Activated naive CD4-positive, alpha-beta T cell treated with anti-CD3 and anti-CD28 coated beads, Interleukin-2, amount 10 ng/mL, durations not matched to agents 7 days and 5 days (primary cell): ENCODE results near the gene TRIM3.

ENCODE experiments used
- CTCF ChIA-PET: fragments of 350-600 bp; sonication (Branson Sonifier 250); formaldehyde crosslinking; loops from one replicate; lab custom pipeline; 2021; ENCODE audit warnings: antibody characterized with exemption; lab: Charles Lee
- DNase-seq: peaks from one replicate; pipeline ENCODE4 v3.0.0-alpha.2; 2020
- H3K27ac Mint-ChIP-seq: one replicate; pipeline ENCODE4 v1.8.0; 2021; ENCODE audit warnings: mild to moderate bottlenecking, moderate library complexity, mixed read lengths
- H3K27me3 Mint-ChIP-seq: one replicate; pipeline ENCODE4 v1.8.0; 2021; ENCODE audit warnings: mild to moderate bottlenecking, mixed read lengths
- H3K36me3 Mint-ChIP-seq: one replicate; pipeline ENCODE4 v1.8.0; 2021; ENCODE audit warnings: mixed read lengths
- H3K4me1 Mint-ChIP-seq: one replicate; pipeline ENCODE4 v1.8.0; 2021; ENCODE audit warnings: mixed read lengths
- H3K4me3 Mint-ChIP-seq: one replicate; pipeline ENCODE4 v1.8.0; 2021; ENCODE audit warnings: mild to moderate bottlenecking, moderate library complexity, mixed read lengths
- H3K9me3 Mint-ChIP-seq: one replicate; pipeline ENCODE4 v1.8.0; 2021; ENCODE audit warnings: mixed read lengths

The TRIM3 gene

DNA sequence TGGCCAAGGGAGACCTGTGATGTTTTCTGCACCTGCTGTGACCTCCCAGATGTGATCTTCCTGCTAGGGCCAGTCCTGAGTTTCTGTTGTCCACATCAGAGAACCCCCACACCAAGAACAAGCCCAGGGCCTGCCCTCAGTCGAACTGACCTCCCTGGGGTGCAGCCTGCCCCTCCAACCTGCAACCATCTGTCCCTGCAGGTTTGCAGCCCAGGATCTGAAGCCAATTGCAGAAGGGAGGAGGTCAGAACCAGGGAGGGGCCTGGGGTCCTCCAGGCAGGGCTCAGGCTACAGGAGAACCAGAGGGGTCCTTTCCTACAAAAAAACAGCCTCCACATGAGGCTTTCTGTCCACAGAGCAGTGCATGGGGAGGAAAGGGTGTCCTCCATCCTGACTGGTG is 807 bp downstream of the TRIM3 start:
- H3K27me3 Mint-ChIP-seq: peaks cover 18% of the 10 kb centered on the region
- peaks cover 12% of the 10 kb centered on the region for H3K36me3 Mint-ChIP-seq
- H3K4me1 Mint-ChIP-seq: peaks cover 20% of the 10 kb centered on the region
- no peak for DNase-seq
- H3K9me3 Mint-ChIP-seq: no peaks in the 10 kb centered on the region
- peak overlapping the region; percentile 61 for H3K4me3 Mint-ChIP-seq
- CTCF ChIA-PET: interaction anchor here (1.1 to 1.3 kb wide), 3 partner anchors 8 to 94 kb away, joined by 3 read pairs; partner anchors contain the start of genes ARFIP2 and TIMM10B
- no peak overlapping the region for H3K27ac Mint-ChIP-seq

DNA sequence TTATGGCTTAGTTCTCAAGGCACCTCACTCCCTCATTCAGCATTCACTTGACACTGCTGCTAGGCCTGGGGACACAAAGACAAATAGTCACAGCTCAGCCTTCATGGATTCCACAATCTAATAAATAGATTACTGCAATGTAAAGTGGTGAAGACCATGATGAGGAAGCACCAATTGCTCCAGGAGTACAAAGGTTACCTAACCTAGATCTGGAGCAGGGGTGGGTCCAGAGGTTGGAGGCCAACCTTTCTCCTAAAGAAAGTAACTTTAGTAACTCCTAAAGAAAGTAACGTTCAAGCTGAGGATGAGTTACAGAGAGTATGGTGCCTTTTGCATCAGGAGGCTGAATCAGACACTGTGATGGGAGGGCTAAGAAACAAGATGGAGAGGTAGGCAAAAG is 4.1 kb downstream of the TRIM3 start:
- Mint-ChIP-seq H3K27ac (no peak overlapping the region), H3K4me3 (no peak overlapping the region), H3K27me3 (peaks cover 23% of the 10 kb centered on the region), H3K36me3 (no peaks in the 10 kb centered on the region), H3K4me1 (peaks cover 20% of the 10 kb centered on the region), H3K9me3 (no peaks in the 10 kb centered on the region)
- CTCF ChIA-PET: interaction anchor here (0.9 to 1.0 kb wide), 2 partner anchors 26 to 90 kb away, joined by 3 to 7 read pairs; no protein-coding TSS in a partner anchor
- no peak for DNase-seq

DNA sequence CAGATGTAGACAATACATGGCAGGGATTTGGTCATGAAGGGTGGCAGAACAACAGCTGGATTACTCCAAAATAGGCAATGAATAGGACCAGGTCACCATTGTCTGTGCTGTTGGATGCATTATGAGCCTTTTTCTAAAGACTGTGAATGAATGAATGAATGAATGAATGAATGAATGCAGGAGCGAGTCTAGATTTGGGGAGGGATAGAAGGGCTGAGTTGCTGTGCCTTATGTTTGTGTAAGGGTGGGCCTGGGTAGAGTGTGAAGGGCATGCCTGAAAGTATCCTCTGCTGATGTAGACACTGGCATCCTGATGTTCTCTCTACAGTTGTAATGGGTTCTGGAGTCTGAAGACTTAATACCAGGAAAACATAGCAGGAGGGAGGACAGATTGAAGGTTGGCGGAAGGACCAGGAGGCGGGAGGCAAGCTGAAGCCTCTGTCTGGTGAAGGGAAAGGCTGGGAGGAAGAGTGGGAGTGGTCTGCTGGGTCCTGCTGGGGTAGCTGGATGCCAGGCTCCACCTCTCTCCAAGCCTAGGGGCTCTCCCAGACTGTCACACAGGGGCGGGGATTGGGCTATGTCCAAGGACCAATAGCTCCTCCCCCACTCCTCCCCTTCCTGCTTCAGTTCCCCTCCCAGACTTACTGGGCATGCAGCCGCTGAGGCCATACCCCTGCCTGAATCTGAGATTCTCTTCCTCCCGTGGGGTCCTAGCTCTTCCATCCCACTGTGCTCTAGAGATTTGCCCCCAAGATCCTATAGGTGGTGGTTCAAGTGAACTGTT is 4.8 kb downstream of the TRIM3 start:
- CTCF ChIA-PET: interaction anchor here (1.0 to 1.6 kb wide), 5 partner anchors 8 to 90 kb away, joined by 3 to 7 read pairs (median 5); no protein-coding TSS in a partner anchor
- Mint-ChIP-seq H3K27ac (no peak overlapping the region), H3K36me3 (no peaks in the 10 kb centered on the region), H3K9me3 (no peaks in the 10 kb centered on the region), H3K4me1 (peaks cover 16% of the 10 kb centered on the region), H3K27me3 (peaks cover 18% of the 10 kb centered on the region), H3K4me3 (no peak overlapping the region)
- DNase-seq: no peak

DNA sequence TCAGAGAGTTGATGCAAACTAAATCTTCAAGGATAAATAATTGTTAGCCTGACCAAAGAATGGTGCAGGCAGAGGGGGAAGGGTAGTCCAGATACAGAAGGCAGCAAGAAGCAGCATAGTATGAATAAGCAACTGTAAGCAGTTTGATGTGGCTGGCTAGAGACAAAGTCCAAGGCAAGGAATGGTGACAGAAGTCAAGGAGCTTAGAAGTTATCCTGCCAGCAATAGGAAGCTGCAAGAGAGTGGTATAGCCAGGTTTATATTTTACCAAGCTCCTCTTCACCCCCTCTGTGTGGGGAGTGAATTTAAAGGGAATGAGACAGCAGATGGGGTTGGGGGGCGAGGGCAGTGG is 14.7 kb downstream of the TRIM3 start:
- CTCF ChIA-PET: interaction anchor here (1.6 to 4.7 kb wide), 2 partner anchors 16 to 46 kb away, joined by 6 to 20 read pairs; no protein-coding TSS in a partner anchor

DNA sequence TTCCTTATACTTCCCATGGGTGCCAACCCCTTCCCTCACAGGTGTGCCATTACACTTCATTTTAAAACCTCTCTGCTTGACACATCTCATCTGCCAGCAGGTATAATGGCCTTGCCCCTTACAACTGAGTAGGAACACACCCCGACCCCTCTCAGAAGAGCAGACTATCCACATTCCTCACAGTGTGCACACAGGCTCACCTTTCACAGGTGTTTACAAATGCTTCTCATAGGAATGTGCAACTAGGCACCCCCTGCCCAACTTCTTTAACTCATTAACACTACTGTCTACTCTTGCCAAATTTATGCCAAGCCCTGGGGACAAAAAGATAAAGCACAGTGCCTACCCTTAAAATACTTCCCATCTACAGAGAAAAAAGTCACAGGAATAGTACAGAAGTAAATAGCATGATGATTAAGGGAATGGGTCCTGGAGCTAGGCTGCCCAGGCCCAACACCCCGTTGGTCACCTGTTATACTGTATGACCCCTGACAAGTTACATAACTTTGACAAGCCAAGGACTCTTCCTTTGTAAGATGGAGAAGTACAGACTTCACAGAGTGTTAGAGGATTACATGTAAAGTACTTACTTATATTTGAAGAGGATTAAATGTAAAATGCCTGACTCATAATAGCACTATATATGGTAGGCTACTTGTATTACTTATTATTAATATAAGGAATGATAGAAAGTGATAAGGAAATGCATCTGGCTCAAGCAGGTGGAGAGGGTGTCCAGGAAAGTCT is 15.2 kb downstream of the TRIM3 start:
- CTCF ChIA-PET: interaction anchor here (1.6 to 4.7 kb wide), 2 partner anchors 15 to 47 kb away, joined by 6 to 20 read pairs; no protein-coding TSS in a partner anchor

More for the DNA sequence above, 14.7 kb downstream of the TRIM3 start:
- no peaks in the 10 kb centered on the region for H3K27me3 Mint-ChIP-seq
- H3K36me3 Mint-ChIP-seq: no peaks in the 10 kb centered on the region
- DNase-seq: no peak
- H3K4me3 Mint-ChIP-seq: no peak overlapping the region
- H3K27ac Mint-ChIP-seq: no peak overlapping the region
- H3K4me1 Mint-ChIP-seq: no peaks in the 10 kb centered on the region
- H3K9me3 Mint-ChIP-seq: no peaks in the 10 kb centered on the region

DNA sequence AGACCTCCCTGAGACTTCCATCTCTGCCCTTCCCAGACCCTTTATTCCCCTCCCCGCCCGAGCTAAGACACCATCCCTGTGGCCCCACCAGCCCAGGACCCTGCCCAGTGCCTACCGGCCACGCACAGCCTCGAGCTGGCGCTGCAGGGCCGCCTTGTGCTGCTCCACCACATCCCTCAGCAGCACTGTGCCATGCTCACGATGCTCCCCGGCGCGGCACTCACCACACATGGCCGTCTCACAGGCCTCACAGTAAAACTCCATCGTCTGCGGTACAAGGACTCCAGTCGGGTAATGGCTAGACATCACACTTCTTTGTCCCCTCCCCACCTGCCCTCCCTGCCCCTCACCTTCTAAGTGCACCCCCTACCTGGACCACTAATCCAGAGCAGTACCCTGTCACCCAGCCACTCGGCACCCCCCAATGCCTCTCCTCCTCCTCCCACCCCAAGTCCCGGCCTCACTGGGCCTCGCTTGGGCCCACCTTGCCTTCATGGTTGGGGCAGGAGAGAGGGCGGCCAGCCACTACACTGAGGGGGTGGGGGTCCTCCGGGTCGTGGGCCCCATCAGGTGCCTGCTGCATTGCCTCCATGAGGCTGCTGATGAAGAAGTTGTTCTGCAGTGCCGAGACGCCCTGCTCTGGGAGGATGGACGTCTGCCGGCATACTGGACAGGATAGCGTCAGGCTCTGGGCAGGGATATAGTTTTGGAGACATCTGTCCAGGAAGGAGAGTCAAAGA is 16.0 kb downstream of the TRIM3 start:
- H3K27me3 Mint-ChIP-seq: no peaks in the 10 kb centered on the region
- no peaks in the 10 kb centered on the region for H3K36me3 Mint-ChIP-seq
- no peaks in the 10 kb centered on the region for H3K4me1 Mint-ChIP-seq
- CTCF ChIA-PET: no interaction called here
- DNase-seq: no peak
- H3K27ac Mint-ChIP-seq: no peak overlapping the region
- no peak overlapping the region for H3K4me3 Mint-ChIP-seq
- no peaks in the 10 kb centered on the region for H3K9me3 Mint-ChIP-seq

More for the DNA sequence above, 15.2 kb downstream of the TRIM3 start:
- H3K4me1 Mint-ChIP-seq: no peaks in the 10 kb centered on the region
- no peak overlapping the region for H3K4me3 Mint-ChIP-seq
- no peaks in the 10 kb centered on the region for H3K36me3 Mint-ChIP-seq
- H3K27me3 Mint-ChIP-seq: no peaks in the 10 kb centered on the region
- H3K27ac Mint-ChIP-seq: no peak overlapping the region
- DNase-seq: no peak
- no peaks in the 10 kb centered on the region for H3K9me3 Mint-ChIP-seq

DNA sequence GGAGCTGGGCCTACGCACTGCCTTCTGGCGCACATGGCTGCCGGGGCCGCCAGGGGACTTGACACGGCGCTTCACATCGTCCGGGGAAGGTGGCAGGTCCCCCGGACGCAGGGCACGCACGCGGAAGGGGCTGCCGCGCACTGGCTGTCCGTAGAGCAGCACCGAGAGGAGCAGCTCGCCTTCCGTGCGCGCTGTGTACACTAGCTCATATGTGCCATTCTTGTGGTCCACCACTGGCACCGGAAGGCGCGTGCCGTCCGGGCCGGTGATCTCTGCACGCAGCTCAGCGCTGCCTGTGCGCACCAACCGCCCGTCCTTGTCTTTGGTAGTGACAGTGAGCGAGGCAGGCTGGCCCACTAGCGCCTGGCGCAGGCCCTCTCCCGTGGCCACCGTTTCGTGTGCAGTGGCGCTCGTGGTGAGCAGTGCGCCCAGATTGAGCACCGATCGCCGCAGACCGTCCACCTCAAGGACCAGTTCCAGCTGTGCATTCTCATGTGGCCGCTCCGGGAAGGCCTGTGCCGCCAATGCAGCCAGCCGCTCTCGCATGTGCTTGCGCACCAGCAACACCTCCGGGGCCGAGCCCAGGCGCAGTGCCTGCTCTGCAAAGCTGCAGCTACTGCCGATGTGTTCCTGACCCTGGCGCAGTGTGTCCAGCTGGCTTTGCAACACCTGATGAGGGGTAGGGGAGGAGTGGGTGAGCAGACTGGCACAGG is 17.2 kb downstream of the TRIM3 start:
- CTCF ChIA-PET: interaction anchor here (1.9 to 3.2 kb wide), 2 partner anchors 12 to 17 kb away, joined by 5 to 15 read pairs; no protein-coding TSS in a partner anchor
- H3K27ac Mint-ChIP-seq: no peak overlapping the region
- no peak overlapping the region for H3K4me3 Mint-ChIP-seq
- no peaks in the 10 kb centered on the region for H3K36me3 Mint-ChIP-seq
- no peaks in the 10 kb centered on the region for H3K4me1 Mint-ChIP-seq
- DNase-seq: no peak
- no peaks in the 10 kb centered on the region for H3K27me3 Mint-ChIP-seq
- no peaks in the 10 kb centered on the region for H3K9me3 Mint-ChIP-seq

DNA sequence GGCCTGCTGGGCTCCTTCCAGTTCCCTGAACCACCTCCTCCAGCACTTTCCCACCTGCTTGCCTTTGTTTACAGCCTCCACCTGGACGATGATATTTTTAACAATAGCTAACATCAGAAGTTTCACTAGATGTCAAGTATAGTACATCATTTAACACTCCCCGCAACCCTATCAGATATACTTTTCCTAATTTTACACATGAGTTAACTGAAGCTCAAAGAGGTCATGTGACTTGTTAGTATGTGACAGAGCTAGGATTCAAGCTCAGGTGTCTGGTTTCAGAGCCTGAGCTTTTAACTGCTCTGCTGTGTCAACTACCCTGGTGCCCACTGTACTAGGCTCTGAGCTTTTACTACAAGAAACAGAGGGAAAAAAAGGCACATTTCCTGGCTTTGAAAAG is 18.7 kb downstream of the TRIM3 start:
- no peak overlapping the region for H3K4me3 Mint-ChIP-seq
- no peaks in the 10 kb centered on the region for H3K4me1 Mint-ChIP-seq
- H3K9me3 Mint-ChIP-seq: no peaks in the 10 kb centered on the region
- no peaks in the 10 kb centered on the region for H3K36me3 Mint-ChIP-seq
- CTCF ChIA-PET: interaction anchor here (1.1 to 3.2 kb wide), 5 partner anchors 9 to 76 kb away, joined by 3 to 15 read pairs (median 5); no protein-coding TSS in a partner anchor
- H3K27ac Mint-ChIP-seq: no peak overlapping the region
- H3K27me3 Mint-ChIP-seq: no peaks in the 10 kb centered on the region
- no peak for DNase-seq

DNA sequence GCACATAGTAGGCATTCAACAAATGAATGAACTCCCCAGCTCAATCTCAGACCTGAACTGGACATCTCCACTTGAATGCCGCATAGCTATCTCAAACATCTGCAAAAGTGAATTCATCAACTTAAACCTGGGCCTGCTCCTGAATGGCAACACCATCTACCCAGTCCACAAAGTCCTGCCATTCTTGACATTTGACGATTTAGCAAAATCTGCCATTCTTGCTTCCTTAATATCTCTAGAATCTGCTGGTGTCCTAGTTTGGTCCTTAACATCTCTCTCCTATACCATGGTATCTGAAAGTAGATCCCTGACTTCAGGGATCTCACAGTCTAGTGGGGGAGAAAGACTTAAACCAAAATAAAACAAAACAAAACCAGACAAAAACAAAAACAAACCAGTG is 20.6 kb downstream of the TRIM3 start:
- no peaks in the 10 kb centered on the region for H3K4me1 Mint-ChIP-seq
- CTCF ChIA-PET: interaction anchor here (1.3 to 1.9 kb wide), 4 partner anchors 10 to 90 kb away, joined by 3 to 19 read pairs (median 4); no protein-coding TSS in a partner anchor
- no peaks in the 10 kb centered on the region for H3K27me3 Mint-ChIP-seq
- no peaks in the 10 kb centered on the region for H3K36me3 Mint-ChIP-seq
- no peak for DNase-seq
- H3K9me3 Mint-ChIP-seq: no peaks in the 10 kb centered on the region
- H3K4me3 Mint-ChIP-seq: no peak overlapping the region
- H3K27ac Mint-ChIP-seq: no peak overlapping the region

DNA sequence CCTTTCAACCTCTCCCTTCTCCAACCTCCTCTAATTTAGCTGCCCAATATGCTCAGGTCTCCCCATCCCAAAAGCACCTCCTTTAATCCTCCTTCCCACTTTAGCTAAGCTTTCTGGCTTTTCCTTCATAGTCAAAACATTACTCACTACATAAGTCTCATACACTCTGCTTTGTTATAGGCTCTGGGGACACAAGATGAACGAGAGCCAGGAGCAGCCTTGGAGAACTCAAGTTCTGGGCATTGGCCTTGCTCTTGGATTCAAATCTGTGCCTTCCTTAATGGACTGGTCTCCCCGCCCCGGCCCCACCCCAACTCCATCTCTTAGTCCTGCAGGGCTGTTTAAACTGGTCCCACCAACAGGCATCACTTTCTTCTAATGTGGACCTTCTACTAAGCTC is 21.5 kb downstream of the TRIM3 start:
- no peak overlapping the region for H3K27ac Mint-ChIP-seq
- no peaks in the 10 kb centered on the region for H3K9me3 Mint-ChIP-seq
- no peaks in the 10 kb centered on the region for H3K36me3 Mint-ChIP-seq
- H3K4me3 Mint-ChIP-seq: no peak overlapping the region
- H3K27me3 Mint-ChIP-seq: peaks cover 4% of the 10 kb centered on the region
- CTCF ChIA-PET: interaction anchor here (1.3 to 1.9 kb wide), 3 partner anchors 9 to 89 kb away, joined by 4 to 19 read pairs (median 5); no protein-coding TSS in a partner anchor
- DNase-seq: no peak
- H3K4me1 Mint-ChIP-seq: no peaks in the 10 kb centered on the region

DNA sequence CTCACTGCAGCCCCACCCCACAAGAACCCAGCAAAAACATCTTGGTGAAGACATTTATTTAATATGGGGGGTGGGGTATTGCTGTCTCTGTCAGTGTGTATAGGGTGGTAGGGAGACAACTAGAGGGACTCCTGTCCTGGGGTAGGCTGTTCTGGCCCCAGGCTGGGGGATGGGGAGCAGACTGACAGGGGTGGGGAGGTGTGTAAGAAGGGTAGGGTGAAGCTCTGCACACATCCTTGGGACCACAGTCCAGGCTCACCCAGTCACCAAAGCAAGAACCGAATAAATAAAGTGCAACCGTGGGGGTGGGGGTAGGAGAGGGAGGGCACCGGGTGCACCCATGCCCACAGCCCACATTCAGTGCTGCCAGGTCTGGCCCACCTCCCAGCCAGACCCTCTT is 25.2 kb downstream of the TRIM3 start:
- no peak for DNase-seq
- Mint-ChIP-seq H3K9me3 (no peaks in the 10 kb centered on the region), H3K36me3 (no peaks in the 10 kb centered on the region), H3K27me3 (peaks cover 9% of the 10 kb centered on the region), H3K27ac (no peak overlapping the region), H3K4me3 (no peak overlapping the region), H3K4me1 (no peaks in the 10 kb centered on the region)
- CTCF ChIA-PET: interaction anchor here (1.3 to 14.8 kb wide), 5 partner anchors 10 to 69 kb away, joined by 3 to 563 read pairs (median 5); partner anchors contain the start of genes ARFIP2 and TIMM10B

DNA sequence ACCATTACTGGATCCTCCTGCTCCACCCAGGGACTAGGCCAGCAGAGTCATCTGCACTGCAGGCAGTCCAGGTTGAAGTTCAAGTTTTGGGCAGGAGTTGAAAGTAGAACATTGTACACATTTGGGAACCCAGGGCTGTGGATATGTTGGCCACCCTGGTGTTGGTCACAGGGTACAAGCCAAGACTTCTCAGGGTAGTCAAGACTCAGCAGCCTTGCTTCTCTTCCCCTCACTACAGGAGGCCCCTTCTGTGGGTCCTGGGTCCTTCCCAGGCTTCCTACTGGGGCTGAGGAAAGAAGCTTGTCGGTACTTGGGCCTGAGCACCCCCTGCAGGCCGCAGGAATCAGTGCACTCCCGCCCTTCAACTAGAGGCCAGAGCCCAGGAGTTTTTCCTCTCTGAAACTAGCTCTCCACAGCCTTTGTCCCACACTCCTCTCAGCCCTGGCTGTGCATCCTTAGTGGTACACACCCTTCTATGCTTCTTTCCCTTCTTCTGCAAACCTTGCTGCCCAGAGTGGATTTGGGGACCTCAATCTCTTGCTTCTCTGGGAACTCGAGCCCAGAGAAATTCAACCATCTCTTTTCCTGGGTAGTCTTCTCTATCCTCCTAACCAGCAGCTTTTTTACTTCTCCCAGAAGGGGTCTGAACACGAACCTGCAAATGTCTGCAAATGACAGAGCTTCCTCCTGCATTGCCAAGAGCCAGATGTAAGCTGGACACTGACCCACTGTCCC is 30.3 kb downstream of the TRIM3 start:
- CTCF ChIA-PET: interaction anchor here (0.6 to 14.8 kb wide), 42 partner anchors 9 to 326 kb away, joined by 3 to 563 read pairs (median 4); partner anchors contain the start of genes ARFIP2, MRPL17, SMPD1 and TIMM10B
- DNase-seq: peak; percentile 70
- Mint-ChIP-seq H3K4me3 (no peak overlapping the region), H3K27me3 (peaks cover 9% of the 10 kb centered on the region), H3K27ac (no peak overlapping the region), H3K36me3 (no peaks in the 10 kb centered on the region), H3K4me1 (no peaks in the 10 kb centered on the region), H3K9me3 (no peaks in the 10 kb centered on the region)
